ENCODE results near the gene PIP5K1B.

DNA sequence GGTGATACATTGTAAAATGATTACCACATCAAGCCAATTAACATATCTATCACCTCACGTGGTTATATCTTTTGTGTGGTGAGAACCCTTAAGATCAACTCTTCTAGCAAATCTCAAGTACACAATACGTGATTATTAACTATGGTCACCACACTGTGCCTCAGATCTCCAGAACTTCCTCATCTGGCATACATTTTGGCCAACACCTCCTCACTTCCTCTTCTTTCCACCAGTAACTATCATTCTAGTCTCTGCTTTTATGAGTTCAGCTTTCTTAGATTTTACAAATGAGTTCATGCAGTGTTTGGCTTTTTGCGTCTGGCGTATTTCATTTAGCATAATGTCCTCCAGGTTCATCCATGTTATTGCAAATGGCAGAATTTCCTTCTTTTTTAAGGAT, 273.0 kb downstream of the PIP5K1B start:
- TF ChIP-seq, protein P1, sequence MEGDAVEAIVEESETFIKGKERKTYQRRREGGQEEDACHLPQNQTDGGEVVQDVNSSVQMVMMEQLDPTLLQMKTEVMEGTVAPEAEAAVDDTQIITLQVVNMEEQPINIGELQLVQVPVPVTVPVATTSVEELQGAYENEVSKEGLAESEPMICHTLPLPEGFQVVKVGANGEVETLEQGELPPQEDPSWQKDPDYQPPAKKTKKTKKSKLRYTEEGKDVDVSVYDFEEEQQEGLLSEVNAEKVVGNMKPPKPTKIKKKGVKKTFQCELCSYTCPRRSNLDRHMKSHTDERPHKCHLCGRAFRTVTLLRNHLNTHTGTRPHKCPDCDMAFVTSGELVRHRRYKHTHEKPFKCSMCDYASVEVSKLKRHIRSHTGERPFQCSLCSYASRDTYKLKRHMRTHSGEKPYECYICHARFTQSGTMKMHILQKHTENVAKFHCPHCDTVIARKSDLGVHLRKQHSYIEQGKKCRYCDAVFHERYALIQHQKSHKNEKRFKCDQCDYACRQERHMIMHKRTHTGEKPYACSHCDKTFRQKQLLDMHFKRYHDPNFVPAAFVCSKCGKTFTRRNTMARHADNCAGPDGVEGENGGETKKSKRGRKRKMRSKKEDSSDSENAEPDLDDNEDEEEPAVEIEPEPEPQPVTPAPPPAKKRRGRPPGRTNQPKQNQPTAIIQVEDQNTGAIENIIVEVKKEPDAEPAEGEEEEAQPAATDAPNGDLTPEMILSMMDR (optimal IDR thresholded peaks at IDR 0.05 in 1 of 3, IDR thresholded peaks at IDR 0.05 in 1 of 3, conservative IDR thresholded peaks at IDR 0.05 in 1 of 3; ENCODE audit: extremely low read depth in 1 of 3, insufficient read depth in 2 of 3, low read length in 3 of 3), result no peak
- no peak for TF ChIP-seq EZH2 (IDR thresholded peaks at IDR 0.05; ENCODE audit: low read length)
